ENCODE measurements around the gene MAPRE2. TPM values are rescaled to one million over a fixed set of nuclear protein-coding genes. Genes with fewer than 3 reads are reported as not detected.

The MAPRE2 gene
- 10 to 100 TPM; 65.3 to 90.1 TPM for total RNA-seq
- 100 to 1,000 TPM; 167 to 203 TPM for polyA plus RNA-seq (ENCODE audit: insufficient read length in 2 of 2)
- long read RNA-seq, donor 1, full-length matches to known transcripts, result 50 of 85 reads
- long read RNA-seq, donor 1, partial matches to known transcripts, result 35 of 85 reads
- long read RNA-seq, donor 1, other reads (novel, unspliced or antisense), result 0 of 85 reads
- long read RNA-seq, donor 2, full-length matches to known transcripts, result 22 of 27 reads
- long read RNA-seq, donor 2, partial matches to known transcripts, result 5 of 27 reads
- long read RNA-seq, donor 2, other reads (novel, unspliced or antisense), result 0 of 27 reads
- long read RNA-seq, donor 3, full-length matches to known transcripts, result 33 of 49 reads
- long read RNA-seq, donor 3, partial matches to known transcripts, result 16 of 49 reads
- long read RNA-seq, donor 3, other reads (novel, unspliced or antisense), result 0 of 49 reads
- long read RNA-seq, donor 4, full-length matches to known transcripts, result 8 of 8 reads
- long read RNA-seq, donor 4, partial matches to known transcripts, result 0 of 8 reads
- long read RNA-seq, donor 4, other reads (novel, unspliced or antisense), result 0 of 8 reads

DNA sequence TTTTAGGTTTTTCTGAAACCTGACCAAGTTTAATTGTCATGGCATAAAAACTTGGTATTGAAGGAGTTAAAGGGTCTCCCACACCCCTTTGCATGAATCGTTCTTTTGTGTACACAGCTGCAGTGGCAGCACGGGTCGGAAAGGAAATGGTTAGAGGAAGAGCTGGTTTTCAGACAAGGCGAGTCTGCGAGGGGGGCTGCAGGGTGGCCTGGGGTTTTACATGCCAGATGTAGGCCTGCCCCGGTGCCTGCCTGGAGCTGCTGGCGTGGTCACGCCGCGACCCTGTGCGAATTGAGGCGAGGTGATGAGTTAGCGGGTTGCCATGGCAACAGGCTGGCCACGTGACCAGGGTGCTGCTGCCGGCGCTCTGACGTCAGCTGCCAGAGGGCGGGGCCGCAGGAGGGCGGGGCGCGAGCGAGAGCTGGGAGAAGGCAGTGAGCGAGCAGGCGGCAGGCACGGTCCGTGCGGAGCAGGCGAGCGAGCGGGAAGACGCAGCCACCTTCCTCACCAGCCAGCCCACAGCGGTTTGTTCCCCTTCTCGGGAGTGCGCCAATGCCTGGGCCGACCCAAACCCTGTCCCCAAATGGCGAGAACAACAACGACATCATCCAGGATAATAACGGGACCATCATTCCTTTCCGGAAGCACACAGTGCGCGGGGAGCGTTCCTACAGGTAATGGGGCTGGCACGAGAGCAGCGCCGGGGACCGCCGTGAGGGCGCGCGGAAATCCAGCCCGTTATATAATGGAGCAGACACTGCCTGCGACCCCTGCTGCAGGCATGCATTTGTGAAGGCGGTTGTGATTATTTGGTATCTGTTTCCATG is at the start of gene MAPRE2:
Gene MAPRE2, plus strand, starts transcription at position 426 of the 827 bp plus-strand sequence. Its CDS starts 127 bp downstream, at position 553.
- Histone ChIP-seq H3K36me3 (ENCODE audit: control insufficient read depth, insufficient read depth, low read length) (no peaks in the 10 kb centered on the region), H3K27ac (ENCODE audit: low read depth, low read length) (peak within 1 kb of the TSS; percentile 90), H3K4me1 (ENCODE audit: control insufficient read depth, insufficient read depth, low read length) (peaks cover 8% of the 10 kb centered on the region), H3K9me3 (ENCODE audit: control insufficient read depth, insufficient read depth, low read length) (no peaks in the 10 kb centered on the region), H3K4me3 (ENCODE audit: low read depth, low read length) (peak within 1 kb of the TSS; percentile 90), H3K27me3 (ENCODE audit: control insufficient read depth, insufficient read depth, low read length) (no peaks in the 10 kb centered on the region)
- DNase-seq (ENCODE audit: low read depth in 4 of 6, low spot score in 6 of 6), result peak; percentile 94 to 99 (median 97)
- under 1% methylated on average over 53 of the region's 54 CpGs for WGBS (ENCODE audit: insufficient coverage)

GRCh38 chr18:34991561-34991960 is 49.7 kb upstream of the MAPRE2 start:
- DNase-seq (ENCODE audit: low read depth in 4 of 6, low spot score in 6 of 6), result no peak
- no peak overlapping the region for H3K4me3 ChIP-seq (ENCODE audit: low read depth, low read length)
- H3K4me1 ChIP-seq (ENCODE audit: control insufficient read depth, insufficient read depth, low read length), result no peaks in the 10 kb centered on the region
- WGBS (ENCODE audit: insufficient coverage), result no CpG with 5 or more reads among the region's 3 CpGs
- H3K27me3 ChIP-seq (ENCODE audit: control insufficient read depth, insufficient read depth, low read length), result no peaks in the 10 kb centered on the region
- no peak overlapping the region for H3K27ac ChIP-seq (ENCODE audit: low read depth, low read length)
- H3K9me3 ChIP-seq (ENCODE audit: control insufficient read depth, insufficient read depth, low read length), result no peaks in the 10 kb centered on the region
- no peaks in the 10 kb centered on the region for H3K36me3 ChIP-seq (ENCODE audit: control insufficient read depth, insufficient read depth, low read length)

DNA sequence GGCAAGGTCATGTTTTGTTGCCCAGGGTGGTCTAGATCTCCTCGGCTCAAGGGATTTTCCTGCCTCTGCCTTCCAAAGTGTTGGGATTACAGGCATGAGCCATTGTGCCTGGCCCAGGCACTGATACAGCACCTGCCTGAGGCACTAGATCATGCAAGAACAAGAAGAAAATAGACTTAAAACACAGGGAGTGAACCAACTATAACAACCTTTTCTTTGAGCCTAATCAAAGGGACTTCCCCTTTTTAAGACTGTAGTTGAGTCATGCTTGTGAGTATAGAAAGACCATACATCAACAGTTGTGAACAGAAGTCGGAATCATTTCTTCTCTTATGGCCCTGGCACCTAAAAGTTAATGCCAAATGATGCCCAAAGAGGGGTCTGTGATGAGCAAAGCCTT is 47.9 kb upstream of the MAPRE2 start:
- 90% methylated on average over 1 of the region's 2 CpGs for WGBS (ENCODE audit: insufficient coverage)
- no peak overlapping the region for H3K4me3 ChIP-seq (ENCODE audit: low read depth, low read length)
- DNase-seq (ENCODE audit: low read depth in 4 of 6, low spot score in 6 of 6), result no peak
- H3K4me1 ChIP-seq (ENCODE audit: control insufficient read depth, insufficient read depth, low read length), result no peaks in the 10 kb centered on the region
- H3K27ac ChIP-seq (ENCODE audit: low read depth, low read length), result no peak overlapping the region
- no peaks in the 10 kb centered on the region for H3K9me3 ChIP-seq (ENCODE audit: control insufficient read depth, insufficient read depth, low read length)
- no peaks in the 10 kb centered on the region for H3K36me3 ChIP-seq (ENCODE audit: control insufficient read depth, insufficient read depth, low read length)
- H3K27me3 ChIP-seq (ENCODE audit: control insufficient read depth, insufficient read depth, low read length), result no peaks in the 10 kb centered on the region

- H3K9me3 ChIP-seq (ENCODE audit: control insufficient read depth, insufficient read depth, low read length), result no peaks in the 10 kb centered on the region
- DNase-seq (ENCODE audit: low read depth in 4 of 6, low spot score in 6 of 6), result no peak
- H3K27ac ChIP-seq (ENCODE audit: low read depth, low read length), result no peak overlapping the region
- no peak overlapping the region for H3K4me3 ChIP-seq (ENCODE audit: low read depth, low read length)
- no peaks in the 10 kb centered on the region for H3K36me3 ChIP-seq (ENCODE audit: control insufficient read depth, insufficient read depth, low read length)
- 100% methylated on average over 2 of the region's 5 CpGs for WGBS (ENCODE audit: insufficient coverage)
- peaks cover 3% of the 10 kb centered on the region for H3K4me1 ChIP-seq (ENCODE audit: control insufficient read depth, insufficient read depth, low read length)
- no peaks in the 10 kb centered on the region for H3K27me3 ChIP-seq (ENCODE audit: control insufficient read depth, insufficient read depth, low read length)
These were observed 45.5 kb upstream of the MAPRE2 start for GRCh38 chr18:34995746-34996145.

DNA sequence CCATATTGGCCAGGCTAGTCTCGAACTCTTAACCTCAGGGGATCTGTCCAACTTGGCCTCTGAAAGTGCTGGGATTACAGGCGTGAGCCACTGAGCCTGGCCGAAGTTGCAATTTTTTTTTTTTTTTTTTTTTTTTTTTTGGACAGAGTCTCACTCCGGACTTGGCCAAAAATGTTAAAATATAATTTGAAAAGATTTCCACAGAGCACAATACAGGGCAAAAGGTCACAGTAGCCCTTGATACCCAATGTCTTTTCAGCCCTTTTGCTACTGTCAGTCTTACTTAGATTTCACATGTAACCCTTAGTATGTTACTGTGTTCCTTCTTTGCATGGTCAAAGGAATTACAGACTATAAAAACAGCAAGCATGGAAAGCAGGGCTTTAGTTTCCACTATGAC is 42.6 kb upstream of the MAPRE2 start:
- no peak overlapping the region for H3K4me3 ChIP-seq (ENCODE audit: low read depth, low read length)
- WGBS (ENCODE audit: insufficient coverage), result 100% methylated on average over 2 of the region's 4 CpGs
- H3K36me3 ChIP-seq (ENCODE audit: control insufficient read depth, insufficient read depth, low read length), result no peaks in the 10 kb centered on the region
- H3K27me3 ChIP-seq (ENCODE audit: control insufficient read depth, insufficient read depth, low read length), result no peaks in the 10 kb centered on the region
- no peaks in the 10 kb centered on the region for H3K9me3 ChIP-seq (ENCODE audit: control insufficient read depth, insufficient read depth, low read length)
- peaks cover 3% of the 10 kb centered on the region for H3K4me1 ChIP-seq (ENCODE audit: control insufficient read depth, insufficient read depth, low read length)
- DNase-seq (ENCODE audit: low read depth in 4 of 6, low spot score in 6 of 6), result no peak
- H3K27ac ChIP-seq (ENCODE audit: low read depth, low read length), result no peak overlapping the region

- peak in 2 of 6 donors; percentile 34 to 38 for DNase-seq (ENCODE audit: low read depth in 4 of 6, low spot score in 6 of 6)
- Histone ChIP-seq H3K27me3 (ENCODE audit: control insufficient read depth, insufficient read depth, low read length) (no peaks in the 10 kb centered on the region), H3K4me1 (ENCODE audit: control insufficient read depth, insufficient read depth, low read length) (peaks cover 3% of the 10 kb centered on the region), H3K9me3 (ENCODE audit: control insufficient read depth, insufficient read depth, low read length) (no peaks in the 10 kb centered on the region), H3K36me3 (ENCODE audit: control insufficient read depth, insufficient read depth, low read length) (no peaks in the 10 kb centered on the region), H3K4me3 (ENCODE audit: low read depth, low read length) (no peak overlapping the region), H3K27ac (ENCODE audit: low read depth, low read length) (peak overlapping the region; percentile 57)
- no CpG with 5 or more reads among the region's 4 CpGs for WGBS (ENCODE audit: insufficient coverage)
These were observed 41.4 kb upstream of the MAPRE2 start for GRCh38 chr18:34999756-35000289.

- H3K36me3 ChIP-seq (ENCODE audit: control insufficient read depth, insufficient read depth, low read length), result no peaks in the 10 kb centered on the region
- DNase-seq (ENCODE audit: low read depth in 4 of 6, low spot score in 6 of 6), result peak in 2 of 6 donors; percentile 9
- H3K4me3 ChIP-seq (ENCODE audit: low read depth, low read length), result no peak overlapping the region
- peaks cover 3% of the 10 kb centered on the region for H3K4me1 ChIP-seq (ENCODE audit: control insufficient read depth, insufficient read depth, low read length)
- H3K27me3 ChIP-seq (ENCODE audit: control insufficient read depth, insufficient read depth, low read length), result no peaks in the 10 kb centered on the region
- H3K27ac ChIP-seq (ENCODE audit: low read depth, low read length), result peak overlapping the region; percentile 30
- H3K9me3 ChIP-seq (ENCODE audit: control insufficient read depth, insufficient read depth, low read length), result no peaks in the 10 kb centered on the region
- WGBS (ENCODE audit: insufficient coverage), result no CpG with 5 or more reads among the region's 3 CpGs
These were observed 40.8 kb upstream of the MAPRE2 start for GRCh38 chr18:35000457-35000856.

GRCh38 chr18:35002120-35002519 is 39.1 kb upstream of the MAPRE2 start:
- Histone ChIP-seq H3K9me3 (ENCODE audit: control insufficient read depth, insufficient read depth, low read length) (no peaks in the 10 kb centered on the region), H3K36me3 (ENCODE audit: control insufficient read depth, insufficient read depth, low read length) (no peaks in the 10 kb centered on the region), H3K27ac (ENCODE audit: low read depth, low read length) (no peak overlapping the region), H3K4me1 (ENCODE audit: control insufficient read depth, insufficient read depth, low read length) (peaks cover 3% of the 10 kb centered on the region), H3K4me3 (ENCODE audit: low read depth, low read length) (no peak overlapping the region), H3K27me3 (ENCODE audit: control insufficient read depth, insufficient read depth, low read length) (no peaks in the 10 kb centered on the region)
- WGBS (ENCODE audit: insufficient coverage), result no CpG with 5 or more reads among the region's 2 CpGs
- no peak for DNase-seq (ENCODE audit: low read depth in 4 of 6, low spot score in 6 of 6)

- WGBS (ENCODE audit: insufficient coverage), result 47% methylated on average over 4 of the region's 7 CpGs
- H3K36me3 ChIP-seq (ENCODE audit: control insufficient read depth, insufficient read depth, low read length), result no peaks in the 10 kb centered on the region
- H3K4me1 ChIP-seq (ENCODE audit: control insufficient read depth, insufficient read depth, low read length), result no peaks in the 10 kb centered on the region
- no peak overlapping the region for H3K27ac ChIP-seq (ENCODE audit: low read depth, low read length)
- no peaks in the 10 kb centered on the region for H3K27me3 ChIP-seq (ENCODE audit: control insufficient read depth, insufficient read depth, low read length)
- H3K9me3 ChIP-seq (ENCODE audit: control insufficient read depth, insufficient read depth, low read length), result no peaks in the 10 kb centered on the region
- peak; percentile 56 to 96 (median 69) for DNase-seq (ENCODE audit: low read depth in 4 of 6, low spot score in 6 of 6)
- no peak overlapping the region for H3K4me3 ChIP-seq (ENCODE audit: low read depth, low read length)
These were observed 35.1 kb upstream of the MAPRE2 start for GRCh38 chr18:35005963-35006577.

Data from spinal cord (tissue), 10 donors.